SU-DHL-6 (cell line): ENCODE measurements around the gene AFAP1L1.

Source experiments
- H2AFZ ChIP-seq: fragments of 200-600 bp; sonication (generic); 2 replicates; pipeline ENCODE4 v1.6.1; 2014; ENCODE audit warnings: low read depth, mild to moderate bottlenecking, moderate library complexity, mixed read lengths, antibody characterized with exemption, low read length; ENCODE audit not compliant: severe bottlenecking
- H3F3A ChIP-seq: fragments of 200-600 bp; shearing (Covaris generic); 2 replicates; pipeline ENCODE4 v1.6.0; 2016; ENCODE audit warnings: antibody characterized with exemption, mild to moderate bottlenecking; ENCODE audit not compliant: insufficient read depth
- H3K27ac ChIP-seq: fragments of 200-600 bp; sonication (generic); 2 replicates; pipeline ENCODE4 v1.5.1; 2016; ENCODE audit warnings: low read depth, mild to moderate bottlenecking, low read length, moderate library complexity, mixed read lengths
- H3K27me3 ChIP-seq: fragments of 200-600 bp; sonication (generic), shearing (Covaris generic); 2 replicates; pipeline ENCODE4 v1.6.0; 2014; ENCODE audit warnings: mild to moderate bottlenecking, low read length
- H3K36me3 ChIP-seq: fragments of 200-600 bp; sonication (generic); 2 replicates; pipeline ENCODE4 v1.6.1; 2014; ENCODE audit warnings: mild to moderate bottlenecking, low read length, mixed read lengths
- H3K4me2 ChIP-seq: fragments of 300-600, 200-600 bp; shearing (Covaris generic), sonication (generic); 2 replicates; pipeline ENCODE4 v1.6.0; 2014; ENCODE audit warnings: low read length, low read depth, mild to moderate bottlenecking; ENCODE audit not compliant: poor library complexity, severe bottlenecking
- H3K4me3 ChIP-seq: fragments of 200-600 bp; sonication (generic); 2 replicates; pipeline ENCODE4 v1.5.1; 2014; ENCODE audit warnings: antibody characterized with exemption, low read length, mild to moderate bottlenecking, mixed read lengths; ENCODE audit not compliant: insufficient read depth, poor library complexity, severe bottlenecking
- H3K79me2 ChIP-seq: fragments of 200-600 bp; sonication (generic); 2 replicates; pipeline ENCODE4 v1.6.1; 2014; ENCODE audit warnings: mild to moderate bottlenecking, low read length, moderate library complexity; ENCODE audit not compliant: insufficient read depth
- H3K9ac ChIP-seq: fragments of 200-600 bp; sonication (generic); 2 replicates; pipeline ENCODE4 v1.7.0; 2014; ENCODE audit warnings: mild to moderate bottlenecking, low read length
- H3K9me2 ChIP-seq: fragments of 200-600 bp; sonication (generic); replicated peaks from 2 replicates; pipeline ENCODE4 v1.6.1; 2014; ENCODE audit warnings: low read length; ENCODE audit not compliant: insufficient read depth
- H3K9me3 ChIP-seq: fragments of 200-600 bp; sonication (generic); 2 replicates; pipeline ENCODE4 v1.6.1; 2014; ENCODE audit warnings: low read length, mixed read lengths; ENCODE audit not compliant: insufficient read depth
- H4K20me1 ChIP-seq: fragments of 200-600 bp; sonication (generic); 2 replicates; pipeline ENCODE4 v1.6.1; 2014; ENCODE audit warnings: low read depth, mild to moderate bottlenecking, antibody characterized with exemption, low read length, moderate library complexity, mixed read lengths
- CTCF ChIP-seq: fragments of 200-600 bp; sonication (generic); IDR thresholded peaks from one replicate; pipeline ENCODE4 v1.5.1; 2017; ENCODE audit warnings: antibody characterized with exemption, mild to moderate bottlenecking, low read length, moderate library complexity; ENCODE audit not compliant: insufficient read depth, poor library complexity, severe bottlenecking
- EZH2phosphoT487 ChIP-seq: fragments of 200-600 bp; sonication (generic), shearing (Covaris generic); conservative IDR thresholded peaks from 2 replicates; pipeline ENCODE4 v1.6.1; 2018; ENCODE audit warnings: mild to moderate bottlenecking, antibody characterized with exemption, low read length, moderate library complexity, mixed read lengths

The AFAP1L1 gene

GRCh38 chr5:149271716-149272563 is at the start of gene AFAP1L1:
AFAP1L1 (plus strand) TSS chr5:149271859; CDS start chr5:149271969, 110 bp downstream.
- H2AFZ ChIP-seq = no peak within 1 kb of the TSS
- H3K9ac ChIP-seq = no peak within 1 kb of the TSS
- TF ChIP-seq EZH2phosphoT487 (no peak), CTCF (no peak)
- no peaks in the 10 kb centered on the region; the same call in 1 of the 2 replicates for H3K9me3 ChIP-seq
- H3K27me3 ChIP-seq = no peaks in the 10 kb centered on the region
- H3K27ac ChIP-seq = no peak within 1 kb of the TSS
- no peak within 1 kb of the TSS for H3K4me2 ChIP-seq
- no peaks in the 10 kb centered on the region for H3F3A ChIP-seq
- H3K9me2 ChIP-seq = no peaks in the 10 kb centered on the region
- no peaks in the 10 kb centered on the region for H4K20me1 ChIP-seq
- H3K36me3 ChIP-seq = no peaks in the 10 kb centered on the region
- no peak within 1 kb of the TSS for H3K4me3 ChIP-seq
- H3K79me2 ChIP-seq = no peaks in the 10 kb centered on the region

GRCh38 chr5:149223081-149223848 is 48.4 kb upstream of the AFAP1L1 start:
- TF ChIP-seq CTCF (no peak), EZH2phosphoT487 (no peak)
- Histone ChIP-seq H3K4me2 (no peak overlapping the region), H4K20me1 (no peaks in the 10 kb centered on the region), H3F3A (no peaks in the 10 kb centered on the region), H3K27me3 (no peaks in the 10 kb centered on the region), H2AFZ (no peak overlapping the region), H3K79me2 (no peaks in the 10 kb centered on the region), H3K36me3 (no peaks in the 10 kb centered on the region), H3K9me3 (no peaks in the 10 kb centered on the region), H3K27ac (no peak overlapping the region), H3K9ac (no peak overlapping the region), H3K9me2 (no peaks in the 10 kb centered on the region), H3K4me3 (no peak overlapping the region)

GRCh38 chr5:149224282-149224681 is 47.4 kb upstream of the AFAP1L1 start:
- H3K9me3 ChIP-seq = no peaks in the 10 kb centered on the region
- H4K20me1 ChIP-seq = no peaks in the 10 kb centered on the region
- H3K9ac ChIP-seq = no peak overlapping the region
- no peaks in the 10 kb centered on the region for H3K27me3 ChIP-seq
- no peaks in the 10 kb centered on the region for H3K79me2 ChIP-seq
- no peaks in the 10 kb centered on the region for H3K9me2 ChIP-seq
- H3F3A ChIP-seq = no peaks in the 10 kb centered on the region
- H3K36me3 ChIP-seq = no peaks in the 10 kb centered on the region
- TF ChIP-seq CTCF (no peak), EZH2phosphoT487 (no peak)
- H3K4me3 ChIP-seq = no peak overlapping the region
- H3K4me2 ChIP-seq = no peak overlapping the region
- no peak overlapping the region for H3K27ac ChIP-seq
- H2AFZ ChIP-seq = no peak overlapping the region
